HepG2 (cell line): Measurements from ENCODE around the gene RUNX2. TPM values are rescaled to one million over a fixed set of nuclear protein-coding genes. Genes with fewer than 3 reads are reported as not detected.

Source experiments
- ATAC-seq: fragments of 200-7000 bp; cut with Tn5 transposase; 3 replicates; pipeline ENCODE4 v1.9.1; 2020; ENCODE audit warnings: mild to moderate bottlenecking, moderate library complexity
- BruUV-seq: library from RNA; stranded (reverse); fragments of 400-500 nt; replicated peaks from 2 replicates; lab custom pipeline; 2021; lab: Mats Ljungman, UMichigan
- CTCF ChIA-PET: fragments of 300-600 bp; formaldehyde crosslinking; extraction: SDS; loops from one replicate; lab custom pipeline; 2021; ENCODE audit warnings: low total read pairs, inconsistent platforms, low intra/inter-chr PET ratio; lab: Yijun Ruan, JAX
- POLR2A ChIA-PET: fragments of 350-600 bp; sonication (Branson Sonifier 250); formaldehyde crosslinking; loops from one replicate; lab custom pipeline; 2020; ENCODE audit warnings: antibody characterized with exemption, inconsistent platforms; lab: Yijun Ruan, JAX
- DNase-seq: peaks from one replicate; pipeline ENCODE4 v3.0.0-alpha.2; 2015; ENCODE audit warnings: low spot score
- FAIRE-seq: peaks from 3 replicates; lab custom pipeline; 2011; peaks lifted over from hg19 to GRCh38; lab: Jason Lieb, UNC
- H2AFZ ChIP-seq: one replicate; pipeline ENCODE4 v1.6.1; 2011; ENCODE audit warnings: low read length, inconsistent platforms
- H3K27ac ChIP-seq: fragments of 300-600 bp; 3 replicates; pipeline ENCODE4 v1.8.0; 2011; ENCODE audit warnings: mixed run types, mild to moderate bottlenecking, mixed read lengths, low read length, inconsistent platforms; ENCODE audit not compliant: insufficient read depth; ENCODE audit errors: extremely low read length
- H3K27me3 ChIP-seq, 2 experiments: fragments of 200-600 bp in 1 of 2; 2 replicates in 1 of 2; 3 replicates in 1 of 2; pipeline versions ENCODE4 v1.6.0 to v1.8.0; 2011; ENCODE audit warnings: low read length in 2 of 2, mild to moderate bottlenecking in 2 of 2, moderate library complexity in 2 of 2, inconsistent platforms in 1 of 2; ENCODE audit not compliant: insufficient read depth in 2 of 2, control insufficient read depth in 1 of 2
- H3K36me3 ChIP-seq, 2 experiments: fragments of 200-600 bp in 1 of 2; replicated peaks in 1 of 2; 2 replicates in 1 of 2; 3 replicates in 1 of 2; pipeline versions ENCODE4 v1.5.1 to v1.8.0; 2011; ENCODE audit warnings: low read length in 2 of 2, inconsistent platforms in 1 of 2; ENCODE audit not compliant: insufficient read depth in 2 of 2, control insufficient read depth in 1 of 2
- H3K4me1 ChIP-seq: 2 replicates; pipeline ENCODE4 v1.5.1; 2012; ENCODE audit warnings: low read length, inconsistent platforms; ENCODE audit not compliant: insufficient read depth
- H3K4me2 ChIP-seq: 2 replicates; pipeline ENCODE4 v1.6.0; 2011; ENCODE audit warnings: low read depth, low read length, inconsistent platforms
- H3K4me3 ChIP-seq, 3 experiments: fragments of 200-600 bp in 1 of 3; sonication (generic), shearing (Covaris generic) in 1 of 3; replicated peaks in 1 of 3; 2 replicates each; pipeline ENCODE4 v1.5.1; 2011 to 2016; ENCODE audit warnings: low read length in 3 of 3, inconsistent platforms in 2 of 3, low read depth in 2 of 3, mild to moderate bottlenecking in 2 of 3, control low read depth in 1 of 3, mixed read lengths in 1 of 3; ENCODE audit not compliant: insufficient read depth in 1 of 3
- H3K79me2 ChIP-seq: one replicate; pipeline ENCODE4 v1.6.1; 2011; ENCODE audit warnings: low read length, inconsistent platforms; ENCODE audit not compliant: insufficient read depth
- H3K9ac ChIP-seq: 2 replicates; pipeline ENCODE4 v1.6.0; 2011; ENCODE audit warnings: mild to moderate bottlenecking, low read depth, low read length, inconsistent platforms; ENCODE audit not compliant: insufficient read depth
- H3K9me3 ChIP-seq: 2 replicates; pipeline ENCODE4 v1.5.1; 2012; ENCODE audit warnings: mild to moderate bottlenecking, low read length
- H4K20me1 ChIP-seq: 2 replicates; pipeline ENCODE4 v1.6.0; 2011; ENCODE audit warnings: inconsistent platforms, mild to moderate bottlenecking, low read length, moderate library complexity; ENCODE audit not compliant: insufficient read depth
- BCL3 ChIP-seq: sonication (generic); formaldehyde crosslinking; IDR thresholded peaks from 2 replicates; pipeline ENCODE4 v1.5.1; 2020; ENCODE audit warnings: mild to moderate bottlenecking, missing genetic modification reagents, moderate library complexity
- CHD4 ChIP-seq: fragments of 200-600 bp; sonication (generic); IDR thresholded peaks from 2 replicates; pipeline ENCODE4 v1.7.0; 2017; ENCODE audit warnings: mild to moderate bottlenecking, low read length, borderline replicate concordance
- ERF ChIP-seq: IDR thresholded peaks from 2 replicates; pipeline ENCODE4 v1.6.1; 2018; ENCODE audit warnings: missing biosample characterization, missing genetic modification reagents
- MAFK ChIP-seq, 2 experiments: IDR thresholded peaks in 1 of 2; conservative IDR thresholded peaks in 1 of 2; 2 replicates each; pipeline ENCODE4 v1.6.1; 2011; ENCODE audit warnings: improper control_type of control experiment in 2 of 2, low read length in 2 of 2
- TCF7 ChIP-seq: sonication (generic); IDR thresholded peaks from 2 replicates; pipeline ENCODE4 v1.6.1; 2016; ENCODE audit warnings: antibody characterized with exemption, low read depth
- ZBTB20 ChIP-seq: sonication (generic); formaldehyde crosslinking; IDR thresholded peaks from 2 replicates; pipeline ENCODE4 v1.8.1; 2023; ENCODE audit warnings: missing genetic modification reagents, low read depth, mild to moderate bottlenecking, borderline replicate concordance
- ZFP41 ChIP-seq: sonication (generic); formaldehyde crosslinking; IDR thresholded peaks from 2 replicates; pipeline ENCODE4 v1.4.0; 2020; ENCODE audit warnings: mild to moderate bottlenecking, missing genetic modification reagents, borderline replicate concordance
- ZFY ChIP-seq: sonication (generic); formaldehyde crosslinking; IDR thresholded peaks from 2 replicates; pipeline ENCODE4 v1.4.0; 2020; ENCODE audit warnings: missing genetic modification reagents
- ZNF234 ChIP-seq: sonication (generic); formaldehyde crosslinking; conservative IDR thresholded peaks from 2 replicates; pipeline ENCODE4 v1.5.1; 2020; ENCODE audit warnings: mild to moderate bottlenecking, missing genetic modification reagents
- ZNF44 ChIP-seq: sonication (generic); formaldehyde crosslinking; IDR thresholded peaks from 2 replicates; pipeline ENCODE4 v1.5.1; 2020; ENCODE audit warnings: mild to moderate bottlenecking, missing genetic modification reagents
- ZNF644 ChIP-seq: IDR thresholded peaks from 2 replicates; pipeline ENCODE4 v1.6.1; 2016; ENCODE audit warnings: low read depth
- WGBS: methylation state at CpG from one replicate; pipeline ENCODE4 v1.1.6; 2017; ENCODE audit warnings: low lambda C conversion rate; 5-methylcytosine and 5-hydroxymethylcytosine counted together
- in situ Hi-C: cut with HindIII; loops from 2 replicates; pipeline ENCODE4 v1.10.0; 2017; ENCODE audit warnings: low pct_unique_long_range_greater_than_20kb; ENCODE audit not compliant: extremely low pct_ligation_motif_present
- intact Hi-C: fragments of 100-400 bp; cut with micrococcal nuclease; formaldehyde crosslinking; loops from one replicate; pipeline ENCODE4 v1.10.0; 2022; ENCODE audit not compliant: unreplicated experiment
- polyA plus RNA-seq, 8 experiments: library from polyadenylated mRNA; depleted of rRNA in 3 of 8; stranded (reverse) in 7 of 8; unstranded in 1 of 8; fragments of >200 nt; fragmentation: Illumina TruSeq in 4 of 8; extraction: Trizol in 4 of 8; gene quantifications; 2 replicates each; pipeline versions ENCODE4 v1.2.1 to v1.2.3, GENCODE V29; 2011 to 2016; ENCODE audit warnings: low read depth in 4 of 8, missing spikeins in 1 of 8, mixed read lengths in 1 of 8; ENCODE audit not compliant: insufficient read depth in 1 of 8
- total RNA-seq, 5 experiments: library from RNA; depleted of rRNA; stranded (reverse); fragments of >200 nt; fragmentation: Illumina TruSeq; extraction: Trizol; gene quantifications; 2 replicates each; pipeline ENCODE4 v1.2.3, GENCODE V29; 2016; ENCODE audit warnings: low read depth in 1 of 5
- TF ChIP-seq, protein P1 (sequence below): sonication (generic); formaldehyde crosslinking; IDR thresholded peaks from 2 replicates; pipeline ENCODE4 v1.5.1; 2020; ENCODE audit warnings: missing genetic modification reagents, mild to moderate bottlenecking, borderline replicate concordance
- TF ChIP-seq, protein P2 (sequence below): sonication (generic); formaldehyde crosslinking; IDR thresholded peaks from 2 replicates; pipeline ENCODE4 v1.4.0; 2020; ENCODE audit warnings: missing genetic modification reagents, mild to moderate bottlenecking, borderline replicate concordance

The RUNX2 gene
- total and polyA plus RNA-seq, 2 of the 13 experiments (the other 11 are each of a cell fraction or from before 2014, with no cell fraction given) = not detected

DNA sequence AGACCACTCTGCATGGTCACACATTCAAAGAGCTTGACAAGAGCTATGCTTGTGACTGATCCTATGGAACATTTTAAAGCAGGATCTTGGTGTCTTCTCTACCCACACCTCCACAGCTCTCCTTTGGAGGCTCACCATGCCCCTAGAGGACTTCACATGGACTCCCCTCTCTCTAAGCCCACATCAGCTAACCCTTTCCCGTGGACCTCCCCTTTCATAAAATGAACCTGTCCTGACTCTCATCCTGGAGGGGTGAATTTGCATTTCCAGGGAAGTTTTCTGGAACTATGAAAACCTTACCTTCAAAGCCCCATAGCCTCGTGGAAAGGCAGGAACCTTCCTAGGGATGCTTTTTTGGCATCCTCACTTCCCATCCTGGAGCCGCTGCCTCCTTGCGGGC is 234.0 kb downstream of the RUNX2 start:
- BruUV-seq = no TSS peak
- in situ Hi-C loops (no loop called here), intact Hi-C loops (no loop called here)
- Histone ChIP-seq H3K9ac (no peak overlapping the region), H4K20me1 (no peaks in the 10 kb centered on the region), H3K36me3 (no peaks in the 10 kb centered on the region), H2AFZ (no peak overlapping the region), H3K27me3 (peaks cover 0 to 8% of the 10 kb centered on the region in 2 experiments; a peak in 2 of 5 replicates), H3K27ac (no peak overlapping the region), H3K9me3 (no peaks in the 10 kb centered on the region), H3K4me2 (no peak overlapping the region), H3K4me1 (peaks cover 8% of the 10 kb centered on the region), H3K4me3 (no peak overlapping the region), H3K79me2 (no peaks in the 10 kb centered on the region)
- POLR2A ChIA-PET = no interaction called here
- ATAC-seq (no peak), FAIRE-seq (no peak), DNase-seq (no peak)
- TF ChIP-seq BCL3 (CRISPR knock-in tag) (no peak), MAFK (conservative IDR thresholded peaks at IDR 0.05 in 1 of 2, IDR thresholded peaks at IDR 0.05 in 1 of 2; ENCODE audit: low read length in 2 of 2) (no peak), ZFP41 (CRISPR knock-in tag) (no peak), CHD4 (no peak), ZFY (CRISPR knock-in tag) (no peak)
- CTCF ChIA-PET = no interaction called here
- 47% methylated on average over 4 of the region's 4 CpGs for WGBS

GRCh38 chr6:45563041-45563440 is 234.9 kb downstream of the RUNX2 start:
- no peak overlapping the region for H3K4me2 ChIP-seq
- no peak overlapping the region for H3K9ac ChIP-seq
- H3K9me3 ChIP-seq = no peaks in the 10 kb centered on the region
- BruUV-seq = no TSS peak
- 10% methylated on average over 7 of the region's 7 CpGs for WGBS
- H3K4me1 ChIP-seq = peaks cover 12% of the 10 kb centered on the region
- DNase-seq (no peak), ATAC-seq (no peak), FAIRE-seq (no peak)
- H3K27me3 ChIP-seq = peaks cover 0 to 5% of the 10 kb centered on the region in 2 experiments; a peak in 2 of 5 replicates
- no peak overlapping the region for H3K27ac ChIP-seq
- H2AFZ ChIP-seq = no peak overlapping the region
- no peaks in the 10 kb centered on the region for H3K36me3 ChIP-seq
- in situ Hi-C loops (no loop called here), intact Hi-C loops (no loop called here)
- H3K4me3 ChIP-seq = no peak overlapping the region
- ChIA-PET POLR2A (no interaction called here), CTCF (no interaction called here)
- no peaks in the 10 kb centered on the region for H3K79me2 ChIP-seq
- H4K20me1 ChIP-seq = no peaks in the 10 kb centered on the region
- TF ChIP-seq ZNF44 (no peak), ZNF644 (CRISPR knock-in tag) (no peak), TCF7 (no peak), ZNF234 (no peak), ZBTB20 (CRISPR knock-in tag) (no peak), ERF (CRISPR knock-in tag) (no peak)
- TF ChIP-seq, protein P1, sequence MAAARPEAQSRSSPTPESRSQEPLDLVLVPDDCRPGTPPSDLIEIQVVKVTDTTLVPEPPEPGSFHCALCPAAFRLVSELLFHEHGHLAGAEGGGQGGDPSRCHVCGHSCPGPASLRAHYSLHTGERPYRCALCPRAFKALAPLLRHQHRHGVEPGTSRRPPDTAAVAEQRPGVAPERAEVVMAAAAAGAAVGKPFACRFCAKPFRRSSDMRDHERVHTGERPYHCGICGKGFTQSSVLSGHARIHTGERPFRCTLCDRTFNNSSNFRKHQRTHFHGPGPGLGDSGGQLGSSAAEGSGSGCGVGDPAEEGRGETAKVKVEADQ (CRISPR knock-in tag) = no peak
- TF ChIP-seq, protein P2, sequence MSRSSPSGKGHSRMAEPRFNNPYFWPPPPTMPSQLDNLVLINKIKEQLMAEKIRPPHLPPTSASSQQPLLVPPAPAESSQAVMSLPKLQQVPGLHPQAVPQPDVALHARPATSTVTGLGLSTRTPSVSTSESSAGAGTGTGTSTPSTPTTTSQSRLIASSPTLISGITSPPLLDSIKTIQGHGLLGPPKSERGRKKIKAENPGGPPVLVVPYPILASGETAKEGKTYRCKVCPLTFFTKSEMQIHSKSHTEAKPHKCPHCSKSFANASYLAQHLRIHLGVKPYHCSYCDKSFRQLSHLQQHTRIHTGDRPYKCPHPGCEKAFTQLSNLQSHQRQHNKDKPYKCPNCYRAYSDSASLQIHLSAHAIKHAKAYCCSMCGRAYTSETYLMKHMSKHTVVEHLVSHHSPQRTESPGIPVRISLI (CRISPR knock-in tag) = no peak
